ENCODE results near the gene SRD5A1. TPM values are rescaled to one million over a fixed set of nuclear protein-coding genes. Genes with fewer than 3 reads are reported as not detected.

The SRD5A1 gene
- total RNA-seq, 1 donor from 2014 or later = 37.4 TPM

DNA sequence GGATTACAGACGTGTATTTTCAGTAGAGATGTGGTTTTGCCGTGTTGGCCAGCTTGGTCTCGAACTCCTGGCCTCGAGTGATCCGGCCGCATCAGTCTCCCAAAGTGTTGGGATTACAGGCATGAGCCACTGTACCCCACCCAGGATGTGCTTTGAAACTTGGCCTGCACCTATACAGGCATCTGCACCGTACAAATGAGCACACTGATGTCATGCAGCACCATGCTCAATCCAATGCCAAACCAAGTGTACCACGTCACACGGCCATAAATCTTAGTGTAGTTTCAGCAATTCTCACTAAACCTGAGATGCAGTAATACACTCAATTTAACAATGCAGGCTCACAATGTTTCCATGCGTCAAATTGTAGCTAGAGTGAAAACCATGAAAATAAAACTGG is 6.7 kb upstream of the SRD5A1 start:
- TF ChIP-seq, protein P1, sequence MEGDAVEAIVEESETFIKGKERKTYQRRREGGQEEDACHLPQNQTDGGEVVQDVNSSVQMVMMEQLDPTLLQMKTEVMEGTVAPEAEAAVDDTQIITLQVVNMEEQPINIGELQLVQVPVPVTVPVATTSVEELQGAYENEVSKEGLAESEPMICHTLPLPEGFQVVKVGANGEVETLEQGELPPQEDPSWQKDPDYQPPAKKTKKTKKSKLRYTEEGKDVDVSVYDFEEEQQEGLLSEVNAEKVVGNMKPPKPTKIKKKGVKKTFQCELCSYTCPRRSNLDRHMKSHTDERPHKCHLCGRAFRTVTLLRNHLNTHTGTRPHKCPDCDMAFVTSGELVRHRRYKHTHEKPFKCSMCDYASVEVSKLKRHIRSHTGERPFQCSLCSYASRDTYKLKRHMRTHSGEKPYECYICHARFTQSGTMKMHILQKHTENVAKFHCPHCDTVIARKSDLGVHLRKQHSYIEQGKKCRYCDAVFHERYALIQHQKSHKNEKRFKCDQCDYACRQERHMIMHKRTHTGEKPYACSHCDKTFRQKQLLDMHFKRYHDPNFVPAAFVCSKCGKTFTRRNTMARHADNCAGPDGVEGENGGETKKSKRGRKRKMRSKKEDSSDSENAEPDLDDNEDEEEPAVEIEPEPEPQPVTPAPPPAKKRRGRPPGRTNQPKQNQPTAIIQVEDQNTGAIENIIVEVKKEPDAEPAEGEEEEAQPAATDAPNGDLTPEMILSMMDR (IDR thresholded peaks at IDR 0.05; ENCODE audit: insufficient read depth, low read length, poor library complexity, severe bottlenecking) = no peak
- Histone ChIP-seq H3K4me3 (ENCODE audit: low read depth, low read length) (no peak overlapping the region), H3K36me3 (ENCODE audit: control insufficient read depth, insufficient read depth, low read length) (peaks cover 2% of the 10 kb centered on the region), H3K27me3 (ENCODE audit: control insufficient read depth, insufficient read depth, low read length) (no peaks in the 10 kb centered on the region)
- no peak for DNase-seq (ENCODE audit: low read depth)

DNA sequence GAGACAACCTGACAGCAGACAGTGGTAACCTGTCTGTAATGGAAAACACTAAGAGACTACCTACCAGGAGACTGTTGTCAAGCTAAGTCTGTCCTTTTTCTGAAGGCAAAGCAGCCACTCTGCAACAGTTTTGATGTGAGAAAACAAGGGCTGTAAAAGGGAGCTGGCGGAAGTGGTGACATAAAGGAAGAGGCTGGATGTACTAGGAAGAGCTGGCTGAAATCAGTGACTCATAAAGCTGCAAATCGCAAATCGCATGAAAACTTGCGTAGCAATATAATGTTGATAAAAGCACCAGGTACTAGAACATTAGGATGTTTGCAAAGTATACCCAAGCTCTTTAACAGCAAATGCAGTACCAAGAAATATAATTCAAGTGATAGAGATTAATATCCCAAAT is 1.8 kb upstream of the SRD5A1 start:
- Histone ChIP-seq H3K36me3 (ENCODE audit: control insufficient read depth, insufficient read depth, low read length) (no peaks in the 10 kb centered on the region), H3K27me3 (ENCODE audit: control insufficient read depth, insufficient read depth, low read length) (no peaks in the 10 kb centered on the region), H3K4me3 (ENCODE audit: low read depth, low read length) (no peak overlapping the region)
- no peak for DNase-seq (ENCODE audit: low read depth)
- TF ChIP-seq, protein P1 (IDR thresholded peaks at IDR 0.05; ENCODE audit: insufficient read depth, low read length, poor library complexity, severe bottlenecking) = no peak

DNA sequence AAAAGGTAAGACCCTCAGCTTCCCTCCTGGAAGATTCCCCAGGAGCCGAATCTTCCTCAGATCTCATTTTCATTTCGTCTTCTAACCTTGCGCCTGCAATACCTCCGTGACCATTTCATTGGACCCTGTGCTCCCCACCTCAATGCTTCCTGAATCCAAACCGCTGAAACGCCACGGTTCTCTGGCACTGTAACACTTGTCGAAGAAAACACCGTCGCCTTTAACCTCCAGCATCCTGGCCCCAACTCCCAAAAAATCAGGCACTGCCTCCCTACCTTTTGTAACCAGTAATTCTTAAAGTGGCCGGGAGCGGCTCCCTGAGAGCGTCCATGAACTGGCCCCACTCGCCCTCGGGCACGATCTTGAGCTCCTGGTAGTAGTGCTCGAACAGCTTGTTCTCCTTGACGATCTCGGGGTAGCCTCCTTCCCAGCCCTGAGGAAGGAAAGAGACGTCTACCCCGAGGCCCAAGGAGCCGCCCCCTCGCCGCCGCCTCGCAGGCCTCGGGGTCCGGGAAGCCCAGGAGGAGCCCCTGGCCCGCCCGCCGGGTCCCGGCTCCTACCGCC is 834 bp upstream of the SRD5A1 start:
- Histone ChIP-seq H3K36me3 (ENCODE audit: control insufficient read depth, insufficient read depth, low read length) (no peaks in the 10 kb centered on the region), H3K27me3 (ENCODE audit: control insufficient read depth, insufficient read depth, low read length) (no peaks in the 10 kb centered on the region), H3K4me3 (ENCODE audit: low read depth, low read length) (peak overlapping the region; percentile 56)
- TF ChIP-seq, protein P1 (IDR thresholded peaks at IDR 0.05; ENCODE audit: insufficient read depth, low read length, poor library complexity, severe bottlenecking) = no peak
- DNase-seq (ENCODE audit: low read depth) = no peak

DNA sequence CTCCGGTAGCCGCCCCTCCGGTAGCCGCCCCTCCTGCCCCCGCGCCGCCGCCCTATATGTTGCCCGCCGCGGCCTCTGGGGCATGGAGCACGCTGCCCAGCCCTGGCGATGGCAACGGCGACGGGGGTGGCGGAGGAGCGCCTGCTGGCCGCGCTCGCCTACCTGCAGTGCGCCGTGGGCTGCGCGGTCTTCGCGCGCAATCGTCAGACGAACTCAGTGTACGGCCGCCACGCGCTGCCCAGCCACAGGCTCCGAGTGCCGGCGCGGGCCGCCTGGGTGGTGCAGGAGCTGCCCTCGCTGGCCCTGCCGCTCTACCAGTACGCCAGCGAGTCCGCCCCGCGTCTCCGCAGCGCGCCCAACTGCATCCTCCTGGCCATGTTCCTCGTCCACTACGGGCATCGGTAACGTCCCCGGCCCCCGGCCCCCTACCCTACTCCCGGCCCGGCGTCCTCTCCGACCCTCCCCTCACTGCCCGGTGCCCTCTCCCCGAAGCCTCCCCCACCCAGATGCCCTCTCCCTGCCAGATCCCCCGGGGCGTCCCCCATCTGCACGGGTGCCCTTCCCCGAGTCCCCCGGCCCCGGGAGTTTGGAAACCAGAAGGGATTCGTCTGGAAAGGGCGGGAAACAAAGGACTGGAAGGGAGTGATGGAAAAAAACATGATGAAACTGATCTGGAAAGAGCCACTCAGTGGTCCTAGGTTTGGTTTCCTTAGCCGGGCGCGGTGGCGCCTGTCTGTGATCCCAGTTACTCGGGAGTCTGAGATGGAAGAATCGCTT is 417 bp downstream of the SRD5A1 start:
- Histone ChIP-seq H3K4me3 (ENCODE audit: low read depth, low read length) (peak overlapping the region; percentile 56), H3K27me3 (ENCODE audit: control insufficient read depth, insufficient read depth, low read length) (no peaks in the 10 kb centered on the region), H3K36me3 (ENCODE audit: control insufficient read depth, insufficient read depth, low read length) (no peaks in the 10 kb centered on the region)
- no peak for DNase-seq (ENCODE audit: low read depth)
- TF ChIP-seq, protein P1 (IDR thresholded peaks at IDR 0.05; ENCODE audit: insufficient read depth, low read length, poor library complexity, severe bottlenecking) = no peak

DNA sequence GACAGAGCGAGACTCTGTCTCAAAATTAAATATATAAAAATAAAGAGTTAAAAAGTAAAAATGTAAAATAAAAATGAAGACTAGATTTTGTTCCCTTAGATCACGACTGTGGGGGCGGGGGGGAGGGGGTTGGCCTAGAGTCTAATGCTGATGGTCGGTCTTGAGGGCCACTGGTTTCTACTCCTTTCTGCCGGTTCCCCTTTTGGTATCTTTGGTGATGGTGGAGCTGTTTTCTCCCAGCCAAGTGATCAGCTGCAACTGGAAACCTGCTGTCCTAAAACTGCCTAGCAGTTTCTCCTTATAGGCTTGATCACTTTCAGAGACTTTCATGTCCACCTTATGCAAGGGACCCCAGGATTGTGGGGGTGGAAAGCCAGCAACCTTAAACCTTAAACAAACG is 1.1 kb downstream of the SRD5A1 start:
- H3K36me3 ChIP-seq (ENCODE audit: control insufficient read depth, insufficient read depth, low read length) = no peaks in the 10 kb centered on the region
- DNase-seq (ENCODE audit: low read depth) = no peak
- peak overlapping the region; percentile 56 for H3K4me3 ChIP-seq (ENCODE audit: low read depth, low read length)
- TF ChIP-seq, protein P1 (IDR thresholded peaks at IDR 0.05; ENCODE audit: insufficient read depth, low read length, poor library complexity, severe bottlenecking) = no peak
- H3K27me3 ChIP-seq (ENCODE audit: control insufficient read depth, insufficient read depth, low read length) = no peaks in the 10 kb centered on the region

Data from kidney epithelial cell (primary cell).